ENCODE results near the gene QKI.

GRCh38 chr6:163412801-163413344 is 1.6 kb upstream of the QKI start:
- no peak for TF ChIP-seq CTCF (IDR thresholded peaks at IDR 0.05; ENCODE audit: borderline replicate concordance, extremely low read depth, low read length, poor library complexity, severe bottlenecking)
- no peak for TF ChIP-seq EZH2 (IDR thresholded peaks at IDR 0.05; ENCODE audit: borderline replicate concordance, low read depth, low read length, severe bottlenecking)

All from DND-41 (cell line).